ENCODE data around the gene STK32B.

The STK32B gene

GRCh38 chr4:5528031-5528436 lies 476.8 kb downstream of the STK32B start:
- Mint-ChIP-seq H3K4me1 (no peaks in the 10 kb centered on the region), H3K27ac (no peak overlapping the region), H3K4me3 (no peak overlapping the region), H3K9me3 (peaks cover 0 to 4% of the 10 kb centered on the region in 2 donors), H3K36me3 (no peaks in the 10 kb centered on the region), H3K27me3 (no peaks in the 10 kb centered on the region)
- ATAC-seq (replicated peaks) (no peak), DNase-seq (no peak)

GRCh38 chr4:5532100-5532499 lies 480.8 kb downstream of the STK32B start:
- Mint-ChIP-seq H3K4me1 (no peaks in the 10 kb centered on the region), H3K9me3 (peaks cover 12 to 16% of the 10 kb centered on the region in 2 donors), H3K27me3 (peaks cover 0 to 5% of the 10 kb centered on the region in 2 donors), H3K4me3 (no peak overlapping the region), H3K36me3 (peaks cover 0 to 5% of the 10 kb centered on the region in 2 donors), H3K27ac (no peak overlapping the region)
- ATAC-seq (replicated peaks) (no peak), DNase-seq (no peak)

GRCh38 chr4:5539584-5539983 lies 488.3 kb downstream of the STK32B start:
- ATAC-seq (replicated peaks), result no peak
- peaks cover 4 to 7% of the 10 kb centered on the region in 2 donors for H3K9me3 Mint-ChIP-seq
- no peak overlapping the region for H3K27ac Mint-ChIP-seq
- no peak for DNase-seq
- no peak overlapping the region for H3K4me3 Mint-ChIP-seq
- no peaks in the 10 kb centered on the region for H3K4me1 Mint-ChIP-seq
- H3K36me3 Mint-ChIP-seq, result peaks cover 0 to 2% of the 10 kb centered on the region in 2 donors
- H3K27me3 Mint-ChIP-seq, result no peaks in the 10 kb centered on the region

DNA sequence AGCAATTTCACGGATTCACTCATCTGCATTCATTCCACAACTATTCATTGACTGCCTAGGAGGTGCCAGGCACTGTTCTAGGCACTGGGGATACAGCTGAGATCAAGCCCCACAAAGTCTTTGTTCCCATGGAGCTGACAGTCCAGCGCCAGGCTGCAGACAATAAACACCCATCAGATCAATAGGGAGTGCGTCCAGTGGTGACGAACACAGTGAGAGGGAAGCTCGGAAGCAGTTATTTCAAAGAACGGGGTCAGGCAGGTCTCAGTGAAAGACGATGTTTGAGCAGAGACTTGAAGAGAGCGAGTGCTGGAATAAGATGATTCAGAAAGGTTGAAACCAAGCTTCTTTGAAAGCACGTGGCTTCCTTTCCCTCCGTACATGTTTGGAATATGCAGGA lies 489.9 kb downstream of the STK32B start:
- no peak overlapping the region for H3K4me3 Mint-ChIP-seq
- H3K9me3 Mint-ChIP-seq, result no peaks in the 10 kb centered on the region
- no peaks in the 10 kb centered on the region for H3K36me3 Mint-ChIP-seq
- DNase-seq, result no peak
- no peak overlapping the region for H3K27ac Mint-ChIP-seq
- no peaks in the 10 kb centered on the region for H3K4me1 Mint-ChIP-seq
- ATAC-seq (replicated peaks), result no peak
- no peaks in the 10 kb centered on the region for H3K27me3 Mint-ChIP-seq

- Mint-ChIP-seq H3K9me3 (peaks cover 0 to 2% of the 10 kb centered on the region in 2 donors), H3K4me3 (no peak overlapping the region), H3K27ac (no peak overlapping the region), H3K27me3 (no peaks in the 10 kb centered on the region), H3K4me1 (no peaks in the 10 kb centered on the region), H3K36me3 (no peaks in the 10 kb centered on the region)
- ATAC-seq (replicated peaks) (no peak), DNase-seq (no peak)
Measured at GRCh38 chr4:5543681-5544080, 492.4 kb downstream of the STK32B start.

- DNase-seq (no peak), ATAC-seq (replicated peaks) (no peak)
- H3K4me3 Mint-ChIP-seq, result no peak overlapping the region
- no peaks in the 10 kb centered on the region for H3K36me3 Mint-ChIP-seq
- no peaks in the 10 kb centered on the region for H3K27me3 Mint-ChIP-seq
- peaks cover 2 to 3% of the 10 kb centered on the region in 2 donors for H3K9me3 Mint-ChIP-seq
- H3K4me1 Mint-ChIP-seq, result no peaks in the 10 kb centered on the region
- no peak overlapping the region for H3K27ac Mint-ChIP-seq
Measured at GRCh38 chr4:5544762-5545161, 493.5 kb downstream of the STK32B start.

- no peak for DNase-seq
- Mint-ChIP-seq H3K9me3 (peaks cover 7 to 8% of the 10 kb centered on the region in 2 donors), H3K36me3 (no peaks in the 10 kb centered on the region), H3K27me3 (no peaks in the 10 kb centered on the region), H3K4me3 (no peak overlapping the region), H3K4me1 (no peaks in the 10 kb centered on the region), H3K27ac (no peak overlapping the region)
- ATAC-seq (replicated peaks), result no peak
Measured at GRCh38 chr4:5545271-5545670, 494.0 kb downstream of the STK32B start.

DNA sequence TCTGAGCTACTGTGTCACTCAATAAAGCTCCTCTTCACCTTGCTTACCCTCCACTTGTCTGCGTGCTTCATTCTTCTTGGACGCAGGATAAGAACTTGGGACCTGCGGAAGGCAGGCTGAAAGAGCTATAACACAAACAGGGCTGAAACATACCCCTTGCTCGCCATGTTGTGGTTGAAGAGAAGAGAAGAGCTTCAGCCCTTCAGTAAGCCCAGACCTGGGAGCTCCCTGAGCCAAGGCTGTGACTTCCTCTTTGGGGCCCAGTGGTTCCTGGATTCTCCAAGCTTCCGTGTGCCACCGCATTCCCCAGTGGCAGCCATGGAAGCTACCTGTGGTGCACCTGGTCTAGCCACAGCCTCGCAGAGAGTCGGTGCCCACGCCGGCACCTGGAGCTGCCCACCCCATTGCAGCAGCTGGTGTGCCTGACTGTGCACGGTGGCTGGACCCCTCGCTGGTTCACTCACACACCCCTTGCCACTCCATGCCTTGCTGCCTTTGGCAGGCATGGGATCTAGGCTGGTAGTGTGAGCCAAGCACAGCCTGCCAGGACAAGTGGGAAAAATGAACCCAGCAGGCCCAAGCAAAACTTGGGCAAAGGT lies 496.5 kb downstream of the STK32B start:
- DNase-seq (no peak), ATAC-seq (replicated peaks) (no peak)
- peaks cover 8 to 12% of the 10 kb centered on the region in 2 donors for H3K9me3 Mint-ChIP-seq
- H3K4me1 Mint-ChIP-seq, result no peaks in the 10 kb centered on the region
- H3K27ac Mint-ChIP-seq, result no peak overlapping the region
- no peak overlapping the region for H3K4me3 Mint-ChIP-seq
- H3K27me3 Mint-ChIP-seq, result no peaks in the 10 kb centered on the region
- H3K36me3 Mint-ChIP-seq, result no peaks in the 10 kb centered on the region

All from stimulated activated naive B cell treated with anti-CD40 and anti-IgM and Interleukin-4, amounts not matched to agents 10 μg/mL and 1 μg/mL and 100 μg/mL, for 72 hours (primary cell).